CD14-positive monocyte (primary cell): ENCODE results near the gene C17orf113. TPM values are rescaled to one million over a fixed set of nuclear protein-coding genes. Genes with fewer than 3 reads are reported as not detected.
A peak's percentile ranks its signal among the peaks of the same experiment; 100 is the strongest.

Source experiments
- DNase-seq, 3 donors: peaks; one replicate each; pipeline ENCODE4 v3.0.0-alpha.2; 2011 to 2022
- H2AFZ ChIP-seq: 2 replicates; pipeline ENCODE4 v1.6.0; 2012; ENCODE audit warnings: mild to moderate bottlenecking, low read depth, low read length, inconsistent platforms; ENCODE audit not compliant: insufficient read depth, poor library complexity, severe bottlenecking
- H3K27ac ChIP-seq, 2 donors: 1 replicate in 1 of 2; 2 replicates in 1 of 2; pipeline ENCODE4 v1.5.1; 2012 to 2013; ENCODE audit warnings: low read length in 2 of 2, control low read depth in 1 of 2, inconsistent platforms in 1 of 2, low read depth in 1 of 2, mild to moderate bottlenecking in 1 of 2
- H3K27me3 ChIP-seq, 2 donors: one replicate each; pipeline versions ENCODE4 v1.6.0 to v1.6.1; 2011 to 2013; ENCODE audit warnings: low read length in 2 of 2; ENCODE audit not compliant: control insufficient read depth in 2 of 2, insufficient read depth in 2 of 2
- H3K36me3 ChIP-seq, 2 donors: replicated peaks in 1 of 2; 1 replicate in 1 of 2; 2 replicates in 1 of 2; pipeline versions ENCODE4 v1.5.1 to v1.6.1; 2012 to 2013; ENCODE audit warnings: low read length in 2 of 2, control low read depth in 1 of 2, inconsistent platforms in 1 of 2, mild to moderate bottlenecking in 1 of 2; ENCODE audit not compliant: insufficient read depth in 2 of 2, control insufficient read depth in 1 of 2
- H3K4me1 ChIP-seq, 2 donors: 1 replicate in 1 of 2; 2 replicates in 1 of 2; pipeline versions ENCODE4 v1.5.1 to v1.6.1; 2012 to 2013; ENCODE audit warnings: low read length in 2 of 2, control low read depth in 1 of 2, inconsistent platforms in 1 of 2, mild to moderate bottlenecking in 1 of 2, moderate library complexity in 1 of 2; ENCODE audit not compliant: insufficient read depth in 2 of 2, control insufficient read depth in 1 of 2
- H3K4me2 ChIP-seq: replicated peaks from 2 replicates; pipeline ENCODE3; 2012; ENCODE audit warnings: low read length, moderate library complexity, mild to moderate bottlenecking; ENCODE audit not compliant: poor library complexity, severe bottlenecking; ENCODE audit errors: extremely low read depth
- H3K4me3 ChIP-seq, 3 experiments: fragments of 200-600 bp in 1 of 3; sonication (generic) in 1 of 3; replicated peaks in 1 of 3; 1 replicate in 2 of 3; 2 replicates in 1 of 3; pipeline ENCODE4 v1.5.1; 2011 to 2013; ENCODE audit warnings: low read length in 3 of 3, mild to moderate bottlenecking in 3 of 3, control low read depth in 2 of 3, low read depth in 2 of 3, inconsistent platforms in 1 of 3, moderate library complexity in 1 of 3
- H3K79me2 ChIP-seq: 2 replicates; pipeline ENCODE4 v1.6.0; 2012; ENCODE audit warnings: mild to moderate bottlenecking, control low read depth, inconsistent platforms, low read length, moderate library complexity; ENCODE audit not compliant: insufficient read depth
- H3K9ac ChIP-seq: 2 replicates; pipeline ENCODE4 v1.6.0; 2017; ENCODE audit warnings: low read length, mild to moderate bottlenecking; ENCODE audit not compliant: insufficient read depth, poor library complexity, severe bottlenecking
- H3K9me3 ChIP-seq, 2 donors: replicated peaks in 1 of 2; 1 replicate in 1 of 2; 2 replicates in 1 of 2; pipeline versions ENCODE4 v1.5.1 to v1.6.1; 2012 to 2013; ENCODE audit warnings: low read length in 2 of 2, control low read depth in 1 of 2; ENCODE audit not compliant: control insufficient read depth in 1 of 2, insufficient read depth in 1 of 2
- H4K20me1 ChIP-seq: 2 replicates; pipeline ENCODE4 v1.6.0; 2012; ENCODE audit warnings: mild to moderate bottlenecking, low read length, control low read depth, moderate library complexity; ENCODE audit not compliant: insufficient read depth
- H3K27ac Mint-ChIP-seq, 7 donors: one replicate each; pipeline ENCODE4 v1.8.0; 2020; ENCODE audit warnings: mild to moderate bottlenecking in 7 of 7, mixed read lengths in 7 of 7, moderate library complexity in 6 of 7, inconsistent platforms in 2 of 7
- H3K27me3 Mint-ChIP-seq, 3 donors: one replicate each; pipeline ENCODE4 v1.8.0; 2021 to 2022; ENCODE audit warnings: low read depth in 3 of 3, mild to moderate bottlenecking in 3 of 3, mixed read lengths in 3 of 3, moderate library complexity in 3 of 3, inconsistent platforms in 1 of 3
- H3K36me3 Mint-ChIP-seq, 2 donors: one replicate each; pipeline ENCODE4 v1.8.0; 2020; ENCODE audit warnings: mixed read lengths in 2 of 2, inconsistent platforms in 1 of 2, mild to moderate bottlenecking in 1 of 2
- H3K4me1 Mint-ChIP-seq: one replicate; pipeline ENCODE4 v1.8.0; 2020; ENCODE audit warnings: mild to moderate bottlenecking, mixed read lengths
- H3K4me3 Mint-ChIP-seq, 2 donors: one replicate each; pipeline ENCODE4 v1.8.0; 2020; ENCODE audit warnings: mild to moderate bottlenecking in 2 of 2, mixed read lengths in 2 of 2, moderate library complexity in 1 of 2
- H3K9me3 Mint-ChIP-seq, 7 donors: one replicate each; pipeline ENCODE4 v1.8.0; 2020 to 2022; ENCODE audit warnings: mixed read lengths in 7 of 7, mild to moderate bottlenecking in 6 of 7, moderate library complexity in 6 of 7, inconsistent platforms in 2 of 7
- WGBS: methylation state at CpG from one replicate; pipeline ENCODE4 v1.1.5; 2013; ENCODE audit warnings: missing lambda C conversion rate; ENCODE audit not compliant: insufficient coverage; 5-methylcytosine and 5-hydroxymethylcytosine counted together
- intact Hi-C, 2 donors: fragments of 100-400 bp; cut with micrococcal nuclease; formaldehyde crosslinking; loops; one replicate each; pipeline versions ENCODE4 v1.15.0 to v1.15.1; 2023
- polyA plus RNA-seq, 3 donors: library from polyadenylated mRNA; depleted of rRNA in 1 of 3; unstranded in 2 of 3; stranded (reverse) in 1 of 3; fragments of 300-500 nt in 2 of 3; fragments of >200 nt in 1 of 3; fragmentation: Illumina TruSeq in 2 of 3; gene quantifications; 1 replicate in 2 of 3; 2 replicates in 1 of 3; pipeline ENCODE4 v1.2.3, GENCODE V29; 2012 to 2021
- TF ChIP-seq, protein P1 (sequence below): fragments of 200-600 bp; IDR thresholded peaks from one replicate; pipeline ENCODE4 v1.8.0; 2022; ENCODE audit warnings: antibody characterized with exemption, mild to moderate bottlenecking

C17orf113 gene
- polyA plus RNA-seq, 3 donors = 0.20 to 0.52 (median 0.28) TPM

DNA sequence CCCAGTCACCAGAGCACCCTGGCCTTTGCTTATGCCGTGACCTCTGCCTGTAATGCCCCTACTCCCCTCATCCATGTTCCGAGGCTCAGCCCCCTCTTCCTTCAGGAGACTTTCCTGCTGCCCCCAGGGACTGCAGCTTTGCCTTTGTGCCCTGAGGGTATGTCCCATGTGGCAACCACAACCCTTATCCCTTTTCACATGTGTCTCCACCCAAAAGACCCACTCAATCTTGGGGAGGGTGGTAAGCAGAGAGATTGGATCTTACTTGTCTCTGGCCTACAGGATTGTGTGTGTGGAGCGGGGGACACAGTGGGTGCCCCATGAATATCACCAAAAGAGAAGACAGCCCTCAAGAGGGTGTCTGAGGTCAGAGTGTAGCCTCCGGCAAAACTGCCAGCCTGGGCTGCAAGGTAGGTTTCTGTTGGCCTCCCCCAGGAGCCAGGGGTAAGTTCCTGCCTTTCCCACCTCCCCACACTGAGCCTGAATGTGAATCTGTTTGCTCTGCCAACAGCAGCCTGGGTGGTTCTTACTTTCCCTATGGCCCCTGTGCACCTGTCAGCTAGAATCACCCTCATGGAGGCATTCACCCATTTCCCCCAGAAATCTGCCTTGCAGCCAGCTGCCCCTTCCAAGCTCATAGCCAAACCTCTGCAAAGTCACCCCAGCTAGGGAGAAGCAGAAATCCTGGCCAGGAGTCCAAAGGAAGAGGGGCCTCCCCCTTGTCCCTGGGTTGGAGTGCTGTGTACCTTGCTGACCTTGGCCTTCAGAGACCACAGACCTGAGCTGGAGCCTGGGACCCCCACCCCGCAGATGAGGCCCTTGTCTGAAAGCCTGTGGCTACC is 11.5 kb upstream of the C17orf113 start:
- peaks cover 0 to 1% (median 0%) of the 10 kb centered on the region in 7 donors for H3K9me3 Mint-ChIP-seq
- H3K4me3 Mint-ChIP-seq = peak overlapping the region in 1 of 2 donors; percentile 21
- H4K20me1 ChIP-seq = no peaks in the 10 kb centered on the region
- H3K4me3 ChIP-seq = no peak overlapping the region
- no peak overlapping the region for H3K4me2 ChIP-seq
- no peaks in the 10 kb centered on the region for H3K27me3 ChIP-seq
- H3K27ac ChIP-seq = no peak overlapping the region
- H3K27ac Mint-ChIP-seq = peak overlapping the region in 2 of 7 donors; percentile 6 to 52
- H3K27me3 Mint-ChIP-seq = peaks cover 0 to 3% (median 2%) of the 10 kb centered on the region in 3 donors
- H3K4me1 Mint-ChIP-seq = peaks cover 27% of the 10 kb centered on the region
- H3K9me3 ChIP-seq = no peaks in the 10 kb centered on the region
- TF ChIP-seq, protein P1, sequence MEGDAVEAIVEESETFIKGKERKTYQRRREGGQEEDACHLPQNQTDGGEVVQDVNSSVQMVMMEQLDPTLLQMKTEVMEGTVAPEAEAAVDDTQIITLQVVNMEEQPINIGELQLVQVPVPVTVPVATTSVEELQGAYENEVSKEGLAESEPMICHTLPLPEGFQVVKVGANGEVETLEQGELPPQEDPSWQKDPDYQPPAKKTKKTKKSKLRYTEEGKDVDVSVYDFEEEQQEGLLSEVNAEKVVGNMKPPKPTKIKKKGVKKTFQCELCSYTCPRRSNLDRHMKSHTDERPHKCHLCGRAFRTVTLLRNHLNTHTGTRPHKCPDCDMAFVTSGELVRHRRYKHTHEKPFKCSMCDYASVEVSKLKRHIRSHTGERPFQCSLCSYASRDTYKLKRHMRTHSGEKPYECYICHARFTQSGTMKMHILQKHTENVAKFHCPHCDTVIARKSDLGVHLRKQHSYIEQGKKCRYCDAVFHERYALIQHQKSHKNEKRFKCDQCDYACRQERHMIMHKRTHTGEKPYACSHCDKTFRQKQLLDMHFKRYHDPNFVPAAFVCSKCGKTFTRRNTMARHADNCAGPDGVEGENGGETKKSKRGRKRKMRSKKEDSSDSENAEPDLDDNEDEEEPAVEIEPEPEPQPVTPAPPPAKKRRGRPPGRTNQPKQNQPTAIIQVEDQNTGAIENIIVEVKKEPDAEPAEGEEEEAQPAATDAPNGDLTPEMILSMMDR = no peak
- no peaks in the 10 kb centered on the region for H3K36me3 Mint-ChIP-seq
- H3K9ac ChIP-seq = no peak overlapping the region
- H2AFZ ChIP-seq = no peak overlapping the region
- H3K36me3 ChIP-seq = no peaks in the 10 kb centered on the region
- WGBS = 64% methylated on average over 3 of the region's 5 CpGs
- H3K79me2 ChIP-seq = no peaks in the 10 kb centered on the region
- no peak for DNase-seq
- intact Hi-C loops = loop anchor here (2.0 to 5.0 kb wide), 3 partner anchors 35 to 50 kb away; partner anchors contain the start of genes DHX58 (in 1 of the 2) and DNAJC7 (in 1 of the 2)
- peaks cover 15 to 16% of the 10 kb centered on the region in 2 donors for H3K4me1 ChIP-seq

DNA sequence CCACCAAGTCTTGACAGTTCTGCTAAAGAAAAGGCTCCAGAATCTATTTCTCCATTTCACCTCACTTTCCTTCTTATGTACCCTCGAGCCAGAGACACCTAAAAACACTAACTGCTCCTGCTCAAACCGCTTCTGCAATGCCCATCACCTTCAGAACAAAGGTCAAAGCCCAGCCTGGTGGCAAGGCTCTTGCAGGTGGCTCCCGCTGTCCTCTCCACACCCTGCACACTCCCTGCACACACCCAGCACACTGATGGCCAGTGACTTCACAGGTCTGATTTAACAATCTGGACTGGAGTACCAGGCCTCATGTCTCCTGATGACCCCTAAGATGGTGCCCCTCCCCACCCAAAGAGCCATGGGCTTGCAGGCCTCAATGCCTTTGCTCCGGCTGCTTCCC is 9.8 kb upstream of the C17orf113 start:
- Histone ChIP-seq H3K36me3 (no peaks in the 10 kb centered on the region), H3K4me1 (peaks cover 15 to 16% of the 10 kb centered on the region in 2 donors), H3K9me3 (no peaks in the 10 kb centered on the region), H3K4me2 (no peak overlapping the region), H3K27me3 (no peaks in the 10 kb centered on the region), H2AFZ (peak overlapping the region; percentile 53), H3K4me3 (no peak overlapping the region), H3K27ac (no peak overlapping the region), H4K20me1 (no peaks in the 10 kb centered on the region), H3K79me2 (no peaks in the 10 kb centered on the region), H3K9ac (no peak overlapping the region)
- Mint-ChIP-seq H3K27ac (peak overlapping the region in 1 of 7 donors; percentile 26), H3K9me3 (peaks cover 0 to 1% (median 0%) of the 10 kb centered on the region in 7 donors), H3K36me3 (no peaks in the 10 kb centered on the region), H3K4me1 (peaks cover 27% of the 10 kb centered on the region), H3K27me3 (peaks cover 0 to 3% (median 1%) of the 10 kb centered on the region in 3 donors), H3K4me3 (peak overlapping the region in 1 of 2 donors; percentile 44)
- 78% methylated on average over 4 of the region's 4 CpGs for WGBS
- intact Hi-C loops = loop anchor here (5.0 kb wide), 2 partner anchors 33 to 52 kb away; partner anchors contain the start of gene DHX58 (in 1 of the 2)
- TF ChIP-seq, protein P1 = no peak
- DNase-seq = no peak
